Measurements from ENCODE around the gene MAN2A1. TPM values are rescaled to one million over a fixed set of nuclear protein-coding genes. Genes with fewer than 3 reads are reported as not detected.

Gene MAN2A1
- total RNA-seq, 1 donor from 2014 or later: 21.3 TPM

- TF ChIP-seq CTCF (IDR thresholded peaks at IDR 0.05; ENCODE audit: unreplicated experiment): no peak
- no peak for DNase-seq (ENCODE audit: low spot score in 2 of 2, unreplicated experiment in 2 of 2)
- H3K4me1 Mint-ChIP-seq: no peaks in the 10 kb centered on the region
- H3K9me3 Mint-ChIP-seq: peaks cover 5% of the 10 kb centered on the region
- H3K27ac Mint-ChIP-seq: no peak overlapping the region
- no peak overlapping the region for H3K4me3 Mint-ChIP-seq
- peaks cover 27% of the 10 kb centered on the region for H3K36me3 Mint-ChIP-seq
- no peaks in the 10 kb centered on the region for H3K27me3 Mint-ChIP-seq (ENCODE audit: low read depth)
Observed at GRCh38 chr5:109836280-109836679, 146.6 kb downstream of the MAN2A1 start.

DNA sequence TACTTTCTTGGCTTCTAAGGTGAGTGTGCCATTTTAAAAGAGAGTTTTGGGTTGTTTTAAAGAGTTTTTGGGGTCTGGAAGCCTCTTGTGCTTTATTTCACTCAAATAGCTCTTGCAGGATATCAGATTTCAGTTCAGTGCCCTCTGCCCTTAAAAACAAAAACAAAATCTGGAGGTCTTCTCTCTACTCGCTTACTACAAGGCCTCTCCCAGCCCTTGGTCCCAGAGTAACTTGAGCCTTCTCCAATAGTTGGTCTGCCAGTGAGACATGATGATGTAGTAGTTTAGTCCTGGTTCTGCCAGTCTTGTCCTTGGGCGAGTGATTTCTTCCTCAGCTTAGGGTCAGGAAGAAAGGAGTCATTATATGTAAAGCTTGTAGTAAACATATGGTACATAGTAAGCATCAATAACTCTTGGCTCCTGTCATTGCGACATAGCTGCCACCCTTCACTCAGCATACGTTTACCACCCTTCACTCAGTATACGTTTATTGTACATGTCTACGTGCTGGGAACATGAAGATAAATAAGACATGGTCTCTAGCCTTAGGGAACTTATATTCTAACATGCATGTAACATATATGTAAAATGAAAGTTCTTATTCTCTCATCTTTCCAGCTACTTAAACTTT is 147.6 kb downstream of the MAN2A1 start:
- Mint-ChIP-seq H3K27me3 (ENCODE audit: low read depth) (no peaks in the 10 kb centered on the region), H3K4me3 (no peak overlapping the region), H3K4me1 (no peaks in the 10 kb centered on the region), H3K36me3 (peaks cover 30% of the 10 kb centered on the region), H3K9me3 (peaks cover 5% of the 10 kb centered on the region), H3K27ac (no peak overlapping the region)
- DNase-seq (ENCODE audit: low spot score in 2 of 2, unreplicated experiment in 2 of 2): no peak
- TF ChIP-seq CTCF (IDR thresholded peaks at IDR 0.05; ENCODE audit: unreplicated experiment): no peak

DNA sequence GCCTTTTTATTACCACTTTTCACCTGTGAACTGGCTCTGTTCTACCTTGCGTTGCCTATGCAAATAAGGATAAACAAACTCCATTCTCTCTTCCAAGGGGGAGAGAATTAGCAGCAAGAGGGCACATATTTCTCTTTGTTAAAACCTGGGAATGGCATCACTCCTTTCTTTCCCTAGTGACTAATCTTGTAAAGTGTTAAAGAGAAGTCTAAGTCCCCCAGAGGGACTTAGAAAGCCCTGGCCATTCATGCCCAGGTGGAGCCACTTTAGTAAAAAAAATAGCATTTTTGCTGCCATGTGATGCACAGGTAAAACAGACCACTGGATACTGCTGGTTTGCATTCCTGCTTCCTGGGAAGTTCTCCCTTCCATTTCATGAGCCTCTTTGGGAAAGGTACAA is 148.4 kb downstream of the MAN2A1 start:
- Mint-ChIP-seq H3K9me3 (peaks cover 5% of the 10 kb centered on the region), H3K36me3 (peaks cover 30% of the 10 kb centered on the region), H3K27ac (no peak overlapping the region), H3K4me3 (no peak overlapping the region), H3K27me3 (ENCODE audit: low read depth) (no peaks in the 10 kb centered on the region), H3K4me1 (no peaks in the 10 kb centered on the region)
- no peak for TF ChIP-seq CTCF (IDR thresholded peaks at IDR 0.05; ENCODE audit: unreplicated experiment)
- no peak for DNase-seq (ENCODE audit: low spot score in 2 of 2, unreplicated experiment in 2 of 2)

- Mint-ChIP-seq H3K9me3 (no peaks in the 10 kb centered on the region), H3K27me3 (ENCODE audit: low read depth) (no peaks in the 10 kb centered on the region), H3K36me3 (peaks cover 55% of the 10 kb centered on the region)
Observed at GRCh38 chr5:109844148-109844547, 154.4 kb downstream of the MAN2A1 start.

GRCh38 chr5:109844695-109845094 is 155.0 kb downstream of the MAN2A1 start:
- peaks cover 6% of the 10 kb centered on the region for H3K4me1 Mint-ChIP-seq
- TF ChIP-seq CTCF (IDR thresholded peaks at IDR 0.05; ENCODE audit: unreplicated experiment): no peak
- no peaks in the 10 kb centered on the region for H3K27me3 Mint-ChIP-seq (ENCODE audit: low read depth)
- no peak overlapping the region for H3K4me3 Mint-ChIP-seq
- no peaks in the 10 kb centered on the region for H3K9me3 Mint-ChIP-seq
- no peak for DNase-seq (ENCODE audit: low spot score in 2 of 2, unreplicated experiment in 2 of 2)
- H3K27ac Mint-ChIP-seq: no peak overlapping the region
- H3K36me3 Mint-ChIP-seq: peaks cover 61% of the 10 kb centered on the region

More at GRCh38 chr5:109844148-109844547, 154.4 kb downstream of the MAN2A1 start:
- Mint-ChIP-seq H3K4me1 (peaks cover 6% of the 10 kb centered on the region), H3K4me3 (no peak overlapping the region), H3K27ac (no peak overlapping the region)
- DNase-seq (ENCODE audit: low spot score in 2 of 2, unreplicated experiment in 2 of 2): no peak
- no peak for TF ChIP-seq CTCF (IDR thresholded peaks at IDR 0.05; ENCODE audit: unreplicated experiment)

DNA sequence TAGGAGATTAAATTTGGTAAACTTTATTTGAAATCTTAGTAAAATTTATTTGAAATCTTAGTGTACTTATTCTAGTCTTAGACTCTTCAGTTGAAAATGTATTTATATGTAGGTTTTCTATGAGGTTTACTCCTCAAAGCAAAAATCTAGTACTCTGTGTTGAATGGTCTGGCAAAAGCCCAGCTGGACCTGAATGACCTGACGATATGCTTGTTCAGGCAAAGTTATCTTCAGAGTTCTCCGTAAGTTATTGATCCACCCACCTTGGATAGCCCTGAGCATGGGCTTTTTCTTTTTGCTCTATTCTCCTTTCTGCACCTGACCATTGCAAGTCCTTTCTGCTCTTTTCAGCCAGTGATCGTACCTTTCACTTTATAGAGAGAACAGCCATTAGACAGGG is 158.4 kb downstream of the MAN2A1 start:
- peaks cover 8% of the 10 kb centered on the region for H3K4me1 Mint-ChIP-seq
- H3K36me3 Mint-ChIP-seq: peaks cover 52% of the 10 kb centered on the region
- no peaks in the 10 kb centered on the region for H3K27me3 Mint-ChIP-seq (ENCODE audit: low read depth)
- H3K4me3 Mint-ChIP-seq: no peak overlapping the region
- no peak for TF ChIP-seq CTCF (IDR thresholded peaks at IDR 0.05; ENCODE audit: unreplicated experiment)
- DNase-seq (ENCODE audit: low spot score in 2 of 2, unreplicated experiment in 2 of 2): no peak
- no peaks in the 10 kb centered on the region for H3K9me3 Mint-ChIP-seq
- no peak overlapping the region for H3K27ac Mint-ChIP-seq
